OCI-LY1 (cell line): ENCODE data around the gene DDOST.

ENCODE experiments used
- CTCF ChIP-seq: fragments of 200-600 bp; sonication (generic), shearing (Covaris generic); IDR thresholded peaks from 2 replicates; pipeline ENCODE4 v1.5.1; 2017; ENCODE audit warnings: mild to moderate bottlenecking, antibody characterized with exemption, low read length, moderate library complexity, mixed read lengths
- EZH2 ChIP-seq: fragments of 200-600 bp; sonication (generic), shearing (Covaris generic); IDR thresholded peaks from 2 replicates; pipeline ENCODE4 v1.8.0; 2017; ENCODE audit warnings: borderline replicate concordance, mixed run types, mild to moderate bottlenecking, antibody characterized with exemption, low read length, moderate library complexity, mixed read lengths

- TF ChIP-seq CTCF (no peak), EZH2 (no peak)
These were observed 806 bp downstream of the DDOST start for GRCh38 chr1:20660363-20660762.
